IPS-18a (cell line): Measurements from ENCODE around the gene FLNA.

Experiments used
- H3K27ac ChIP-seq: one replicate; pipeline ENCODE4 v1.5.1; 2013; ENCODE audit warnings: low read length
- H3K27me3 ChIP-seq: one replicate; pipeline ENCODE4 v1.6.1; 2013; ENCODE audit warnings: mild to moderate bottlenecking, low read length; ENCODE audit not compliant: control insufficient read depth, insufficient read depth
- H3K36me3 ChIP-seq: one replicate; pipeline ENCODE4 v1.6.1; 2013; ENCODE audit warnings: low read depth, low read length; ENCODE audit not compliant: control insufficient read depth
- H3K4me1 ChIP-seq: one replicate; pipeline ENCODE4 v1.6.1; 2013; ENCODE audit warnings: low read depth, low read length; ENCODE audit not compliant: control insufficient read depth
- H3K4me3 ChIP-seq: one replicate; pipeline ENCODE4 v1.5.1; 2013; ENCODE audit warnings: low read length
- H3K9ac ChIP-seq: one replicate; pipeline ENCODE4 v1.6.1; 2013; ENCODE audit warnings: mild to moderate bottlenecking, low read length, moderate library complexity
- H3K9me3 ChIP-seq: one replicate; pipeline ENCODE4 v1.6.1; 2013; ENCODE audit warnings: low read depth, low read length; ENCODE audit not compliant: control insufficient read depth

Gene FLNA

DNA sequence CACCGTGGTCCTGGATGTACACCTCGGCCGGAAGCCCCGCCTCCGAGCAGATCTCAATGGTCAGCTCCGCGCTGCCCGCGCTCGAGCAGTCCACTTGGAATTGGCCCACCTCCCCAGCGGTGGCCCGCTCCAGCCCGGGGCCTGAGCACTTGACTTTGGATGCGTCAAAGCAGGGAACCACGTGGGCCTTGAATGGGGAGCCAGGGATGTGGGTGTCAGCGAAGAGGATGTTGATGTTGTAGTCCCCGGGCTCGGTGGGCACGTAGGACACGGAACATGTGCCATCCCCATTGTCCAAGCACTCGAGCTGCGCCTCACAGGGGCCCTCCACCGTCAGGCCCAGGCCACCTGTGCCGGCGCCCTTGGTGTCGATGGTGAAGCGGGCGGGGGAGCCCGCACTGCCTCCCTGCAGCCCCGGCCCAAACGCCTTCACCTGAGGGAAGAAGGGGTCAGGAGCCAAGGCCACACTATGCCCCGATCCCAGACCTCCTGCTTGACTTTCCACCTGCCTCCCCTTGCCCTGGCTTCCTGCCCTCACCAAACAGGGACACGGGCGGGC lies 14.2 kb downstream of the FLNA start:
- no peak overlapping the region for H3K4me3 ChIP-seq
- no peak overlapping the region for H3K27ac ChIP-seq
- H3K9ac ChIP-seq, result no peak overlapping the region
- no peaks in the 10 kb centered on the region for H3K4me1 ChIP-seq
- peaks cover 90% of the 10 kb centered on the region for H3K36me3 ChIP-seq
- no peaks in the 10 kb centered on the region for H3K9me3 ChIP-seq
- H3K27me3 ChIP-seq, result no peaks in the 10 kb centered on the region

- Histone ChIP-seq H3K36me3 (peaks cover 90% of the 10 kb centered on the region), H3K9ac (no peak overlapping the region), H3K27ac (no peak overlapping the region), H3K4me3 (no peak overlapping the region), H3K4me1 (no peaks in the 10 kb centered on the region), H3K27me3 (no peaks in the 10 kb centered on the region), H3K9me3 (no peaks in the 10 kb centered on the region)
Observed at GRCh38 chrX:154359362-154360154, 14.9 kb downstream of the FLNA start.

GRCh38 chrX:154358829-154359228 lies 15.6 kb downstream of the FLNA start:
- H3K4me3 ChIP-seq, result no peak overlapping the region
- H3K36me3 ChIP-seq, result peaks cover 90% of the 10 kb centered on the region
- no peaks in the 10 kb centered on the region for H3K4me1 ChIP-seq
- H3K9ac ChIP-seq, result no peak overlapping the region
- H3K27me3 ChIP-seq, result no peaks in the 10 kb centered on the region
- H3K9me3 ChIP-seq, result no peaks in the 10 kb centered on the region
- no peak overlapping the region for H3K27ac ChIP-seq

DNA sequence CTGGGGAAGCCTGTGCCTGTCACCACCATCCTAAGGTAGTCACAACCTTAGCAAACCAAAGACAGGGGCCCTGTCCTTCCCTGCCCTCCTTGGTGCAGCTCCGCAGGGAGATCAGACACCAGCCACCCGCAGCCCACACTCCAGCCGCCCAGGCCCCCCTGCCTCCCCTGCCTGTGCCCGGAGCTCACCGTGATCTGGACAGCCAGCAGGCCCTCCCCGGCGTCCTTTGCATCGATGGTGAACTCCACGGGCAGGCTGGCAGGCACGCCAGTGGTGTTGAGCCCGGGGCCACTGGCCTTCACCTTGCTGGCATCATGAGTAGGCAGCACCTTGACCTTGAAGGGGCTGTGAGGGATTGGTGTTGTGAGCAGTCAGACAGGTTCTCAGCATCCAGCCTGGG lies 16.4 kb downstream of the FLNA start:
- peaks cover 95% of the 10 kb centered on the region for H3K36me3 ChIP-seq

DNA sequence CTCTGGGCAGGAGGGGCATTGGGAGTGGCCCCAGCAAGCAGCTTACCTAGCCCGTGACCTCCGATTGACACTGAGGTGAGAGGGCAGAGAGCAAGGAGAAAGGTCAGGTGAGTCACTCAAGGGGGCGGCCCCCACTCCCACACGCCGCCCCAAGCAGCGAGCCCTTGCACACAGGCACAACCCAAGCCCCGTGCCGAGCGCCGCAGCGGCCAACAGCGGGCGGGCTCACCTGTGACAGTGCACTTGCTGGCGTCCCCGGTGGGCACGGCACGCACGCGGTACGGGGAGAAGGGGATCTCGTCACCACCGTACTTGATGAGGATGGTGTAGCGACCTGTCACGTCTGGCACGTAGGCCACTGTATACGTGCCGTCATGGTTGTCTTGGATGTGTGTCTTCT lies 17.2 kb downstream of the FLNA start:
- Histone ChIP-seq H3K27me3 (no peaks in the 10 kb centered on the region), H3K9ac (no peak overlapping the region), H3K27ac (no peak overlapping the region), H3K36me3 (peaks cover 96% of the 10 kb centered on the region), H3K4me3 (no peak overlapping the region), H3K4me1 (no peaks in the 10 kb centered on the region), H3K9me3 (no peaks in the 10 kb centered on the region)

More for the DNA sequence above, 16.4 kb downstream of the FLNA start:
- no peaks in the 10 kb centered on the region for H3K27me3 ChIP-seq
- no peak overlapping the region for H3K4me3 ChIP-seq
- no peaks in the 10 kb centered on the region for H3K4me1 ChIP-seq
- no peak overlapping the region for H3K27ac ChIP-seq
- H3K9me3 ChIP-seq, result no peaks in the 10 kb centered on the region
- no peak overlapping the region for H3K9ac ChIP-seq

- no peaks in the 10 kb centered on the region for H3K27me3 ChIP-seq
- H3K4me1 ChIP-seq, result no peaks in the 10 kb centered on the region
- peaks cover 96% of the 10 kb centered on the region for H3K36me3 ChIP-seq
- no peak overlapping the region for H3K4me3 ChIP-seq
- H3K27ac ChIP-seq, result no peak overlapping the region
- no peaks in the 10 kb centered on the region for H3K9me3 ChIP-seq
- no peak overlapping the region for H3K9ac ChIP-seq
Observed at GRCh38 chrX:154356596-154356995, 17.8 kb downstream of the FLNA start.

DNA sequence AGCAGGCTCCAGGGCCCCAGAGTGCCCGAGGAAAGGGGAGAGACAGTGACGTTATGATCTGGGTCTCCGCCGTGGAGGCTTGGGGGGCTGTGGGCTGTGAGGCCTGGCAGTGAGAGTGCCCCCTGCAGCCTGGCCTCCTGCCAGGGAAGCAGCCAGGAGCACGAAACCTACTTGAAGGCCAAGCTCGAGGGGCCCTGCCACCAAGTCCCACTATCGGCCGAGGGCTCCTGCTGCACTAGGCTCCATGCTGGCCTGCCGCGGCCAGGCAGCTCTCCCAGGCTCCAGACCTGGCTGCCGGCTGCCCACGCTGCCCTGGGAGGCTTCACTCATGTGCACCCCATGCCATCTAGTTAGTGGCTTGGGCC lies 18.7 kb downstream of the FLNA start:
- Histone ChIP-seq H3K36me3 (peaks cover 97% of the 10 kb centered on the region), H3K27ac (no peak overlapping the region), H3K27me3 (no peaks in the 10 kb centered on the region), H3K9me3 (no peaks in the 10 kb centered on the region), H3K9ac (no peak overlapping the region), H3K4me1 (no peaks in the 10 kb centered on the region), H3K4me3 (no peak overlapping the region)

DNA sequence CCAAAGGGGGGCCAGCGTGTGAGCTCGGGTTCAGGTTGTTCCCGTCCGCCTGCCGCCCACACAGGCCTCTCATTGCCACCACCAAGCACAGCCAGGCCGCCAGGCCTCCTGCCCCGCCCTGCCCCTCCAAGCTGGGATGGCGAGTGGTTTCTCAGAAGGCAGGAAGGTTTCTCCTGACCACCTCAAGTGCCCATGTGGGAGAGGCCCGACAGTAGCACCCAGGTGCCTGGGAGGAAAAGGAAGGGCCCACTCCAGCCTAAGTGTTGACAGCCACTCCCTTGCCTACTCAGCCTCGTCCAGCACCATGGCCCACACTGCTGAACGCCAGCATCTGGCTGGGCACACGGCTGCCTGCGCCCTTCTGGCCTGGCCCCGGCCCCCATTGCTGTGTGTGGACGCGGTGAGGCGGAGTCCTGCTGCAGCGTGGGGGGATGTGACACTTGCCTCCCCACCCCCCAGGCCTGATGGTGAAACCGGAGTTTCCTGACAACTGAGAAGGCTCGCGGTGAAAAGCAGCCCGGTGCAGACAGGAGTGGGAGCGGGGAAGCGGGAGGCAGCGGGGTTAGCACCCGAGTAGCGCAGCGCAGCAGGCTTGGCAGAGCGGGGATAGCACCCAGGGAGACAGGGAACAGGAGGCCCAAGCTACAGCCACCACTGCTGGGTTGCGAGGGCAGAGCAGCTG lies 19.2 kb downstream of the FLNA start:
- no peaks in the 10 kb centered on the region for H3K4me1 ChIP-seq
- H3K9ac ChIP-seq, result no peak overlapping the region
- H3K9me3 ChIP-seq, result no peaks in the 10 kb centered on the region
- no peak overlapping the region for H3K4me3 ChIP-seq
- H3K27me3 ChIP-seq, result no peaks in the 10 kb centered on the region
- no peak overlapping the region for H3K27ac ChIP-seq
- H3K36me3 ChIP-seq, result peaks cover 99% of the 10 kb centered on the region

GRCh38 chrX:154354516-154354915 lies 19.9 kb downstream of the FLNA start:
- Histone ChIP-seq H3K36me3 (peaks cover 99% of the 10 kb centered on the region), H3K27me3 (no peaks in the 10 kb centered on the region), H3K9ac (no peak overlapping the region), H3K4me1 (no peaks in the 10 kb centered on the region), H3K27ac (no peak overlapping the region), H3K4me3 (no peak overlapping the region), H3K9me3 (no peaks in the 10 kb centered on the region)

GRCh38 chrX:154354013-154354412 lies 20.4 kb downstream of the FLNA start:
- H3K27me3 ChIP-seq, result no peaks in the 10 kb centered on the region
- no peak overlapping the region for H3K27ac ChIP-seq
- peaks cover 99% of the 10 kb centered on the region for H3K36me3 ChIP-seq
- H3K9ac ChIP-seq, result no peak overlapping the region
- no peaks in the 10 kb centered on the region for H3K9me3 ChIP-seq
- no peaks in the 10 kb centered on the region for H3K4me1 ChIP-seq
- no peak overlapping the region for H3K4me3 ChIP-seq

DNA sequence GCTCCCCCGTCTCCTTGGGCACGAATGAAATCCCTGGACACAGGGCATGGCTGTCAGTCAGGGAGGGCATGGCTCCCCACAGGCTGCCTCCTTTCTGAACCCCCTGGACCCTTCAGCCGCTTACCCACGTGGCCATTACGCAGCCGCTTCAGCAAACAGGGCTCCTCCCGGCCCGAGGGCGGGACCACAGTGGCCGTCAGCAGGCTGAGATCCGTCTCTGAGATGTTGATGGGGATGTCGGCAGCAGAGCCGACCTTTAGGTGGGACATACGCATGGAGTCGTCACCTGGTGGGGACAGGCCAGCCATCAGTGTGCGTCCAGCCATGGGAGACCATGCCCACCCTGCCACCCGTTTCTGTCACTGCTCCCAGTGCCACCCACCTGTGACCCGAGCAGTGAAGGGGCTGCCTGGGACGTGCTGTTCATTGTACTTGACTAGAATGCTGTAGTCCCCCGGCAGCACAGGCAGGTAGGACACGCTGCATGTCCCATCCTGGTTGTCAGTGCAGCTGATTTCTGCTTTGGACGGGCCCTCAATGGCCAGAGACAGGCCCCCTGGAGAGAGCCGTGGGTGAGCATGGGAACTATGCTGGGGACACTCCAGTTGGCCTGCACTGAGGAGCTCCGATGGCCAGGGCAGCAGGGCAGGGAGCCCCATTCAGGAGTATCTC lies 21.1 kb downstream of the FLNA start:
- no peak overlapping the region for H3K9ac ChIP-seq
- no peak overlapping the region for H3K27ac ChIP-seq
- H3K36me3 ChIP-seq, result peaks cover 96% of the 10 kb centered on the region
- peaks cover 2% of the 10 kb centered on the region for H3K9me3 ChIP-seq
- no peak overlapping the region for H3K4me3 ChIP-seq
- no peaks in the 10 kb centered on the region for H3K27me3 ChIP-seq
- H3K4me1 ChIP-seq, result no peaks in the 10 kb centered on the region
